Measurements from ENCODE around the gene CDHR1. TPM values are rescaled to one million over a fixed set of nuclear protein-coding genes. Genes with fewer than 3 reads are reported as not detected.

Gene CDHR1
- polyA plus RNA-seq, 1 experiment: not detected

DNA sequence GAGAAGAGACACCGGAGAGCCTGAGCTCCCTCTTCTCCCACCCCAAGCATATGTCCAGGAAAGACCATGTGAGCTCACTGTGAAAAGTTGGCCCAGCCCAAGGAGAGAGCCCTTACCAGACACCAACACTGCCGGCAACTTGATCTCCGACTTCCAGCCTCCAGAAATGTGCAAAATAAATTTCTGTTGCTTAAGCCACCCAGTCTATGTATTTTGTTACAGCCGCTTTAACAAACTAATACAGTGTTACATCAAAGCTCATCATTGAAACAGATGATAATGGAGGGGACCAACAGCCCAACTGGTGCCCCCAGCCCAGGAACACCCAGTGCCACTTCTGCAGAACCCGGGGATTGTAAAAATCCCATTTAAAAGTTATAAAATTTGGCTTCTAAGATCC, 69.4 kb downstream of the CDHR1 start:
- CTCF ChIA-PET: interaction anchor here (1.2 to 11.6 kb wide), 7 partner anchors 10 to 274 kb away, joined by 3 to 221 read pairs (median 5); no protein-coding TSS in a partner anchor
- TF ChIP-seq, protein P1, sequence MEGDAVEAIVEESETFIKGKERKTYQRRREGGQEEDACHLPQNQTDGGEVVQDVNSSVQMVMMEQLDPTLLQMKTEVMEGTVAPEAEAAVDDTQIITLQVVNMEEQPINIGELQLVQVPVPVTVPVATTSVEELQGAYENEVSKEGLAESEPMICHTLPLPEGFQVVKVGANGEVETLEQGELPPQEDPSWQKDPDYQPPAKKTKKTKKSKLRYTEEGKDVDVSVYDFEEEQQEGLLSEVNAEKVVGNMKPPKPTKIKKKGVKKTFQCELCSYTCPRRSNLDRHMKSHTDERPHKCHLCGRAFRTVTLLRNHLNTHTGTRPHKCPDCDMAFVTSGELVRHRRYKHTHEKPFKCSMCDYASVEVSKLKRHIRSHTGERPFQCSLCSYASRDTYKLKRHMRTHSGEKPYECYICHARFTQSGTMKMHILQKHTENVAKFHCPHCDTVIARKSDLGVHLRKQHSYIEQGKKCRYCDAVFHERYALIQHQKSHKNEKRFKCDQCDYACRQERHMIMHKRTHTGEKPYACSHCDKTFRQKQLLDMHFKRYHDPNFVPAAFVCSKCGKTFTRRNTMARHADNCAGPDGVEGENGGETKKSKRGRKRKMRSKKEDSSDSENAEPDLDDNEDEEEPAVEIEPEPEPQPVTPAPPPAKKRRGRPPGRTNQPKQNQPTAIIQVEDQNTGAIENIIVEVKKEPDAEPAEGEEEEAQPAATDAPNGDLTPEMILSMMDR (IDR thresholded peaks at IDR 0.05; ENCODE audit: insufficient read depth, low read depth, low read length): no peak
- POLR2A ChIA-PET: no interaction called here
- no peak for DNase-seq (ENCODE audit: low read depth)
- H3K4me3 ChIP-seq (ENCODE audit: low read depth, low read length): no peak overlapping the region
- H3K27me3 ChIP-seq (ENCODE audit: control insufficient read depth, insufficient read depth, low read length): peaks cover 7% of the 10 kb centered on the region; the same call in 1 of the 2 replicates
- no peaks in the 10 kb centered on the region for H3K36me3 ChIP-seq (ENCODE audit: control insufficient read depth, insufficient read depth, low read length)

DNA sequence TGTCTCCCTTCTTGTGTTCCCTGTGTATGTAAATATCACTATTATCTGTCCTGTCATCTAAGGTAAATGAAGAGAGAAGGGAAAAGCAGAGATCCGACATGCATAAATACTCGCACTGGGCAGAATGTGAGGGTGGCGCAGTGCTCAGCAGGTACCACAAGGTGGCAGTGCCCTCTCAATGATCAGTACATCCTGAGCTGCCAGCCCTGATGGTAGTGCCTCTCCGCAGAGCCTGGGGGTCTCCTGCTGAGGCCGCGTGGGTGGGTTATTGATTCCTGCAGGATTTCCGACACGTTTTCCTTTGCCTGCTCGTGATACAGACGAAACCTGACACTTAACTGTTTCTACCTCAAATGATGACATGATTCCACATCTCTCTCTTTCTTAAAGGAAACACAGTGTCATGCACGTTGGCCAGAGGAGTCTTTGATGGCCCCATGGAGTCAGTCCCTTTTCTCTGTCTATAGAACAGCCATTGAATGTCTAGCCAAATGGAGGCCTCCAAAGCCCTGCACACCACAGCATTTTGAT, 70.3 kb downstream of the CDHR1 start:
- peaks cover 7% of the 10 kb centered on the region; the same call in 1 of the 2 replicates for H3K27me3 ChIP-seq (ENCODE audit: control insufficient read depth, insufficient read depth, low read length)
- H3K36me3 ChIP-seq (ENCODE audit: control insufficient read depth, insufficient read depth, low read length): no peaks in the 10 kb centered on the region
- DNase-seq (ENCODE audit: low read depth): no peak
- TF ChIP-seq, protein P1 (IDR thresholded peaks at IDR 0.05; ENCODE audit: insufficient read depth, low read depth, low read length): peak; percentile 97
- CTCF ChIA-PET: interaction anchor here (0.6 to 11.6 kb wide), 19 partner anchors 9 to 273 kb away, joined by 3 to 221 read pairs (median 4); partner anchors contain the start of gene CCSER2
- H3K4me3 ChIP-seq (ENCODE audit: low read depth, low read length): no peak overlapping the region
- POLR2A ChIA-PET: no interaction called here

DNA sequence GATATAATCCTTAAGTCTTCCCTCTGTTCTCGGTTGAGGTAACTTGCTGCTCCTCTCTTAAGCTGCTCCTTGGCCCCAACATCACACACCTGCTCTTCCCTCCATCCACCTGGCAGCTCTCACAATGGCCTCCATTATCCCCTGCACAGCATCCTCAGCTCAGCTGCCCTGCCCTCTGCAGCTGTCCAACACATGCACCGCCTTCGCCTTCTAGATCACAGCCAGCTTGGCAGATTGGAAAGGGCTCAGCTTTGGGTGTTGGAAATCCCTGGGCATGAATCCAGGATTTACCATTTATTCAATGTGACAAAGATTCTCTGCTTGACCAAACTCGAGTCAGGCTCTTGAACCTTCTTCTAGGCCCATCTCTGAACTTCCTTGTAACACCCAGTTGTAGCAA, 71.1 kb downstream of the CDHR1 start:
- no peak overlapping the region for H3K4me3 ChIP-seq (ENCODE audit: low read depth, low read length)
- CTCF ChIA-PET: interaction anchor here (0.5 to 11.6 kb wide), 8 partner anchors 13 to 272 kb away, joined by 3 to 221 read pairs (median 4); no protein-coding TSS in a partner anchor
- POLR2A ChIA-PET: no interaction called here
- H3K36me3 ChIP-seq (ENCODE audit: control insufficient read depth, insufficient read depth, low read length): no peaks in the 10 kb centered on the region
- no peak for DNase-seq (ENCODE audit: low read depth)
- TF ChIP-seq, protein P1 (IDR thresholded peaks at IDR 0.05; ENCODE audit: insufficient read depth, low read depth, low read length): no peak
- H3K27me3 ChIP-seq (ENCODE audit: control insufficient read depth, insufficient read depth, low read length): peaks cover 7% of the 10 kb centered on the region; the same call in 1 of the 2 replicates

DNA sequence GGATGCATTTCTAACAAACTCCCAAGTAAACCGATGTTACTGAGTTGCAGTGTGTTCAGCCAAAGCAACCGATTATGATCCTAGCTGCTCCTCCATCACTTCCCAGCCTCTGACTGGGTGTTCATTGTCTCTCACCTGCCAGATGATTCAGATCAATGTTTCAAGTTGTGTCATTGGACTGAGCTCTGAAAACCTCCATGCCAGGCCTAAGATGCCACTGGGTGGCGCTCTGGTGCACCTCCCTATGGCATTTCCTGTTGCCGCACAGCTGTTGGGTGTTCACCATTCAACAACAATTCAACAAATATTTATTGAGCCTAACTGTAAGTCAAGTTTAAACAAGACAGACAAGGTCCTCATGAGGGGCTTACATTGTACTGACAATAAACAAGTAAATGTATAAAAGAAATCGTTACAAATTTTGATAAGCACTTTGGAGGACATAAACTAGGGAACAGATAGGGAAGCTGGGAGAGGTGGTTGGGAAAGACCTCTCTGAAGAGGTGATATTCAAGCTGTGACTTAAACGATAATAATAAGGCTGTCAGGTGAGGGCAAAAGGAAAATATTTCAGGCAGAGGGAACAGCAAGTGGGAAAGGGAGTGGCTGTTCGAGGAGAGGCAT, 73.3 kb downstream of the CDHR1 start:
- TF ChIP-seq, protein P1 (IDR thresholded peaks at IDR 0.05; ENCODE audit: insufficient read depth, low read depth, low read length): peak; percentile 70
- POLR2A ChIA-PET: no interaction called here

DNA sequence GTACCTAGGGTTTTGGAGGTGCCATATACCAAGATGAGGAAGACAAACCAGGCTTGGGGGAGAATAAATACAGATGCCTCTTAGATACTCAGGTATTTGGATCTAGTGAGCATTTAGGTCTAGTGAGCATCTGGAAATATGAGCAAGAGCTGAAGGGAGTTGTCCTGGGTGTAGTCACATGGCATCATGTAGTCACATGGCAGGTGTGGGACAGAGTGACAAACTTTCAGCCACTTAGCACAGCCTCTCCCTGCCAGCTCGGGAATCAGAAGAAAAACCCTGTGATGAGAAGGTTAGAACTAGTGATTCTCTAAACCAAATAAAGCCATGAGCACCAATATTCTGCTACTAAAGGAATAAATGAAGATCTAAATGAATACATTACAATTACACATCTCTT, 74.8 kb downstream of the CDHR1 start:
- DNase-seq (ENCODE audit: low read depth): no peak
- ChIA-PET POLR2A (no interaction called here), CTCF (interaction anchor here (1.4 to 11.6 kb wide), 2 partner anchors 12 to 268 kb away, joined by 3 to 221 read pairs; no protein-coding TSS in a partner anchor)
- H3K36me3 ChIP-seq (ENCODE audit: control insufficient read depth, insufficient read depth, low read length): no peaks in the 10 kb centered on the region
- H3K27me3 ChIP-seq (ENCODE audit: control insufficient read depth, insufficient read depth, low read length): no peaks in the 10 kb centered on the region; the same call in 1 of the 2 replicates
- no peak overlapping the region for H3K4me3 ChIP-seq (ENCODE audit: low read depth, low read length)
- TF ChIP-seq, protein P1 (IDR thresholded peaks at IDR 0.05; ENCODE audit: insufficient read depth, low read depth, low read length): no peak

More for the DNA sequence above, 73.3 kb downstream of the CDHR1 start:
- no peaks in the 10 kb centered on the region for H3K36me3 ChIP-seq (ENCODE audit: control insufficient read depth, insufficient read depth, low read length)
- CTCF ChIA-PET: interaction anchor here (0.8 to 11.6 kb wide), 12 partner anchors 9 to 275 kb away, joined by 3 to 221 read pairs (median 4); partner anchors contain the start of gene CCSER2
- H3K27me3 ChIP-seq (ENCODE audit: control insufficient read depth, insufficient read depth, low read length): no peaks in the 10 kb centered on the region; the same call in 1 of the 2 replicates
- no peak for DNase-seq (ENCODE audit: low read depth)
- no peak overlapping the region for H3K4me3 ChIP-seq (ENCODE audit: low read depth, low read length)

Measured in BJ (cell line).